RWPE1 (cell line): Measurements from ENCODE around the gene TNFSF8.

Source experiments
- CTCF ChIA-PET: fragments of 350-600 bp; sonication (Branson Sonifier 250); formaldehyde crosslinking; extraction: SDS; loops from one replicate; lab custom pipeline; 2021; lab: Yijun Ruan, JAX
- POLR2A ChIA-PET: fragments of 400-600 bp; formaldehyde crosslinking; extraction: SDS; loops from one replicate; lab custom pipeline; 2020; ENCODE audit warnings: antibody characterized with exemption; ENCODE audit not compliant: low non-redundant PET; lab: Yijun Ruan, JAX
- DNase-seq: peaks from one replicate; pipeline ENCODE4 v3.0.0; 2012; ENCODE audit warnings: low spot score
- H3K27ac ChIP-seq: fragments of 450-650 bp; 2 replicates; pipeline ENCODE4 v1.5.1; 2017
- TF ChIP-seq, protein P1 (sequence below): fragments of 450-650 bp; conservative IDR thresholded peaks from 2 replicates; pipeline ENCODE4 v1.5.1; 2017; ENCODE audit warnings: low read depth, mild to moderate bottlenecking

Gene TNFSF8

DNA sequence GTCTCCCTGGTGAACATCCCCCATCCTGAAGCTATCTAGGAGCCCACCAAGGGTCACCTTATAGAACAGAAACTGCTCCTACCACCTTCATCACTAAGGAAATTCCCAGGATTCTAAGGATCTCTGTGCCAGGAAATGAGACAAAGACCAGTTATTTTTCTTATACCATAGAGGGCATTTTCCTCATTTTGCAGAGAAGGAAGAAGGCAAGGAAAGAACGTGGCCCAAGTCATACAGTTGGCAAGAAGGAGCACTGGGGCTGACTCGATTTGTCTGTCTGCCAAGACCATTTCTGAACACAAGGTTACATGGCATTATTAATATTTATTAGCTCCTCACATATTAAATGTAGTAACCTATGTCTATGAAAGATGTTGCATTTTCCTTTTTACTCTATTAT lies 74.9 kb downstream of the TNFSF8 start:
- no peak for DNase-seq

DNA sequence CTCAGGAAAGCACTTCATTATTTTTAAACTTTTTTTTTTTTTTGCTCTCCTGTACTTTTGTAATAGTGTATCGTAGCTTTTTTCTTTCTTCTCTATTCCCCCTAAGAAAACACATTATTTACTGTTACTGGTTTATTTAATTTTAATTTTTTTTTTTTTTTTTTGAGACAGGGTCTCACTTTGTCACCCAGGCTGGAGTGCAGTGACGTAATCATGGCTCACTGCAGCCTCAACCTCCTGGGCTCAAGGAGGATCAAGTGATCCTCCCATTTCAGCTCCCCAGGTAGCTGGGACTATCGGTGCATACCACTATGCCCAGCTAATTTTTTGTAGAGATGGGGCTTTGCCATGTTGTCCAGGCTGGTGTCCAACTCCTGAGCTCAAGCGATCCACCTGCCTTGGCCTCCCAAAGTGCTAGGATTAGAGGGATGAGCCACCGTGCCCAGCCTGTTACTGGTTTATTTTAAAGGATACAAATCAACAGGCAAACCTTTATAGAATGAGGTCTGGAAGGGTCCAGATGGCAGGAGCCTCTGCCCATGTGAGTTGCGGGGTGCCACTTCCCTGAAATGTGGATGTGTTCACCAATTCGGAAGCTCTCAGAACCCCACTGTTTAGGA lies 75.5 kb downstream of the TNFSF8 start:
- POLR2A ChIA-PET: no interaction called here
- DNase-seq: no peak
- TF ChIP-seq, protein P1, sequence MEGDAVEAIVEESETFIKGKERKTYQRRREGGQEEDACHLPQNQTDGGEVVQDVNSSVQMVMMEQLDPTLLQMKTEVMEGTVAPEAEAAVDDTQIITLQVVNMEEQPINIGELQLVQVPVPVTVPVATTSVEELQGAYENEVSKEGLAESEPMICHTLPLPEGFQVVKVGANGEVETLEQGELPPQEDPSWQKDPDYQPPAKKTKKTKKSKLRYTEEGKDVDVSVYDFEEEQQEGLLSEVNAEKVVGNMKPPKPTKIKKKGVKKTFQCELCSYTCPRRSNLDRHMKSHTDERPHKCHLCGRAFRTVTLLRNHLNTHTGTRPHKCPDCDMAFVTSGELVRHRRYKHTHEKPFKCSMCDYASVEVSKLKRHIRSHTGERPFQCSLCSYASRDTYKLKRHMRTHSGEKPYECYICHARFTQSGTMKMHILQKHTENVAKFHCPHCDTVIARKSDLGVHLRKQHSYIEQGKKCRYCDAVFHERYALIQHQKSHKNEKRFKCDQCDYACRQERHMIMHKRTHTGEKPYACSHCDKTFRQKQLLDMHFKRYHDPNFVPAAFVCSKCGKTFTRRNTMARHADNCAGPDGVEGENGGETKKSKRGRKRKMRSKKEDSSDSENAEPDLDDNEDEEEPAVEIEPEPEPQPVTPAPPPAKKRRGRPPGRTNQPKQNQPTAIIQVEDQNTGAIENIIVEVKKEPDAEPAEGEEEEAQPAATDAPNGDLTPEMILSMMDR: no peak
- CTCF ChIA-PET: no interaction called here
- peak overlapping the region; percentile 34; the same call in 1 of the 2 replicates for H3K27ac ChIP-seq

More for the DNA sequence above, 74.9 kb downstream of the TNFSF8 start:
- no peak overlapping the region; the same call in 1 of the 2 replicates for H3K27ac ChIP-seq
- CTCF ChIA-PET: interaction anchor here (0.7 to 1.1 kb wide), 2 partner anchors 86 to 193 kb away, joined by 3 to 5 read pairs; no protein-coding TSS in a partner anchor
- TF ChIP-seq, protein P1: no peak
- POLR2A ChIA-PET: no interaction called here

DNA sequence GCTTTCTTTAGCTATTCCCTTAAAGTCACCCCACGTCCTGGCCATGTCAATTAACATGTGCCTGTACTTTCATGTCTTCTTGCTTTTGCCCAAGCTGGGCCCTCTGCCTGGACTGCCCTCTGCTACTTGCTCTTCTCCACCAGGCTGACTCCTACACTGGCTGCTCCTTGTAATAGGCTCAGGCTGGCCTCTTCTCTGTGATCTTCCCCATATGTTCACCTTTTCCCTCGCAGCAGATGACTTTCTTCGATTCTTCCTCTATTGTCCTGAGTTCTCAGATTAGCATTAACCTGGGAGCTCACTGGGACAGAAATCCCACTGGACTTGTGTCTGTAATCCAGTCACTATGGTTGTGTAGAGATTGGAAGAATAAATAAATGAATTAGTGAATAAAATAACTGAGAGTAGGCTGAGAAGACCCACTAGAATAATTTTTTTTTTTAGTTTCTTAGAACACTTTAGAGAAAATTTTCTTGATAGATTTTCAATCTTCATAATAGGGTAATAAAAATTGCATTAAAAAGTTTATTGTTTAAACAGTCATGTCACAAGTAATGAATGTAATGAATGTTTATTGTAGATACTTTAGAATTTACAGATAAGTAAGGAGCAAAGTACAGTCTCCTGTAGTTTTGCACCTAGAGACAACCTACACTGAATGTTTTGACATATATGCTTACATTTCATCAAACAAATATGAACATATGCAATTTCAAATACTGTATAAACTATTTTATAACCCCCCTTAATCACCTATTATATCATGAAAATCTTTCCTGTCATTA lies 77.1 kb downstream of the TNFSF8 start:
- no peak for DNase-seq
- TF ChIP-seq, protein P1: no peak
- H3K27ac ChIP-seq: peak overlapping the region; percentile 84
- ChIA-PET POLR2A (no interaction called here), CTCF (no interaction called here)

DNA sequence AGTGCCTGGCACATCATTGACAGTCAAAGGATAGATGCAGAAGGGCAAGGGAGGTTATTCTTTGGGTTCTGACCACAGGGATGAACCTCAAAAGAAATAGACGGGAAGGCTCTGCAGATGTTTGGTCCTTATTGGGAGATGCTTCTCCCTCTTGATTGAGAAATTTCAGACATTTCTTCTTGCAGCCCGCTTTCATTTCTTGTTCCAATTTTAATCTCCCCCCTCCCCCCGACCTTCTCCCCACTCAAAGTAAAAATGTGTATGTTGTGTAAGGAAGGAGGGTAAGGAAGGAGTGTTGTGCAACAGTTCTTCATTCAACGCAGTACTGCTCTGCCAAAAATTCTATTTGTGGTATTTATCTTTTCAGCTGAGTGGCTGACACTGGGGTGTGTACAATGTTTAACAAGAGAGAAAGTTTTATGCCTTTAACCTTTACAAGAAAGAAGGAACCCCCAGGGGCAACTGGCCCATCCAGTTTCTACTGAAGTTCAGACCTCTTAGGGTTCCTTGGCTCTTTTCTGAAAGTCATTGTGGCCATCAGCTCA lies 78.3 kb downstream of the TNFSF8 start:
- ChIA-PET CTCF (no interaction called here), POLR2A (no interaction called here)
- H3K27ac ChIP-seq: peak overlapping the region; percentile 84
- DNase-seq: no peak
- TF ChIP-seq, protein P1: no peak

DNA sequence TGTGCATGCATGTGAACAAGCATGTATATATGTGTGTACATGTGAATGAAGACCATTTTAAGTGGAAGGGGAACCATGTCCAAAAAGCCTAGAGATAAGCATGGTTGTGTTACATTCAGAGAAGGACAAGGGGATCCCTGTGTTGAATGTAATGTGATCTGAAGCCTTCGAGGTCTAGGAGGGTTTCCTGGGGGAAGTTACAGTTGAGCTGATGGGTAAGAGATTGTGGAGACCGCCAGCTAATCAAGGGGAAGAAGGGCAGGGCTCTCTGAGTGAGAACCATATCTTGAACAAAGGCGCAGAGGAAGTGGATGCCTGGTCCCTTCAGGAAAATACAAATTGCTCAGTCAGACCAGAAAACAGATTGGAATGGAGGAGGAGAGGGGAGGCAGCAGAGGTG lies 79.1 kb downstream of the TNFSF8 start:
- CTCF ChIA-PET: no interaction called here
- TF ChIP-seq, protein P1: no peak
- POLR2A ChIA-PET: no interaction called here
- no peak overlapping the region for H3K27ac ChIP-seq
- DNase-seq: no peak
